Mesenchymal stem cell (in vitro differentiated cells and primary cell): ENCODE results near the gene FMOD.
A peak's percentile ranks its signal among the peaks of the same experiment; 100 is the strongest.

Experiments used
- DNase-seq: peaks from one replicate; pipeline ENCODE4 v3.0.0-alpha.2; 2013
- H2AFZ ChIP-seq: one replicate; pipeline ENCODE4 v1.6.1; 2013; ENCODE audit warnings: low read depth, mild to moderate bottlenecking, control low read depth, inconsistent platforms, low read length, moderate library complexity
- H2AK5ac ChIP-seq: 2 replicates; pipeline ENCODE4 v1.6.1; 2013; ENCODE audit warnings: low read length, moderate library complexity, mild to moderate bottlenecking, inconsistent platforms; ENCODE audit not compliant: severe bottlenecking
- H2BK120ac ChIP-seq: one replicate; pipeline ENCODE4 v1.6.1; 2013; ENCODE audit warnings: low read depth, mild to moderate bottlenecking, inconsistent platforms, low read length, moderate library complexity
- H2BK12ac ChIP-seq, 2 experiments: one replicate each; pipeline ENCODE4 v1.6.1; 2013; ENCODE audit warnings: inconsistent platforms in 2 of 2, low read length in 2 of 2, mild to moderate bottlenecking in 2 of 2, moderate library complexity in 2 of 2, control low read depth in 1 of 2
- H2BK15ac ChIP-seq: one replicate; pipeline ENCODE4 v1.6.1; 2013; ENCODE audit warnings: mild to moderate bottlenecking, low read depth, inconsistent platforms; ENCODE audit not compliant: poor library complexity, severe bottlenecking
- H2BK5ac ChIP-seq: 2 replicates; pipeline ENCODE4 v1.6.1; 2013; ENCODE audit warnings: low read depth, mild to moderate bottlenecking, low read length, control low read depth, inconsistent platforms; ENCODE audit not compliant: poor library complexity, severe bottlenecking
- H3K14ac ChIP-seq, 2 experiments: one replicate each; pipeline ENCODE4 v1.6.1; 2013; ENCODE audit warnings: inconsistent platforms in 2 of 2, low read length in 2 of 2, control low read depth in 1 of 2, mild to moderate bottlenecking in 1 of 2, moderate library complexity in 1 of 2
- H3K18ac ChIP-seq, 2 experiments: one replicate each; pipeline ENCODE4 v1.6.1; 2013; ENCODE audit warnings: inconsistent platforms in 2 of 2, low read length in 2 of 2, control low read depth in 1 of 2, low read depth in 1 of 2, mild to moderate bottlenecking in 1 of 2
- H3K23ac ChIP-seq, 2 experiments: one replicate each; pipeline ENCODE4 v1.6.1; 2013; ENCODE audit warnings: inconsistent platforms in 2 of 2, low read length in 2 of 2, mild to moderate bottlenecking in 2 of 2, moderate library complexity in 2 of 2, control low read depth in 1 of 2
- H3K27ac ChIP-seq: 2 replicates; pipeline ENCODE4 v1.5.1; 2013; ENCODE audit warnings: mild to moderate bottlenecking, moderate library complexity, low read length, control low read depth, inconsistent platforms; ENCODE audit not compliant: poor library complexity, severe bottlenecking
- H3K27me3 ChIP-seq, 2 experiments: 2 replicates each; pipeline versions ENCODE4 v1.6.1 to v1.7.0; 2013; ENCODE audit warnings: low read length in 2 of 2, mild to moderate bottlenecking in 2 of 2, moderate library complexity in 2 of 2, control low read depth in 1 of 2, inconsistent platforms in 1 of 2; ENCODE audit not compliant: control insufficient read depth in 1 of 2, insufficient read depth in 1 of 2
- H3K36me3 ChIP-seq, 2 experiments: 2 replicates each; pipeline versions ENCODE4 v1.6.1 to v1.7.0; 2013; ENCODE audit warnings: low read length in 2 of 2, control low read depth in 1 of 2, inconsistent platforms in 1 of 2, low read depth in 1 of 2, mild to moderate bottlenecking in 1 of 2; ENCODE audit not compliant: insufficient read depth in 2 of 2, control insufficient read depth in 1 of 2
- H3K4ac ChIP-seq, 2 experiments: one replicate each; pipeline ENCODE4 v1.6.1; 2013; ENCODE audit warnings: inconsistent platforms in 2 of 2, low read length in 2 of 2, mild to moderate bottlenecking in 2 of 2, moderate library complexity in 2 of 2, control low read depth in 1 of 2, low read depth in 1 of 2
- H3K4me1 ChIP-seq: 2 replicates; pipeline ENCODE4 v1.6.1; 2013; ENCODE audit warnings: low read depth, low read length, control low read depth; ENCODE audit not compliant: control insufficient read depth, insufficient read depth
- H3K4me2 ChIP-seq: 2 replicates; pipeline ENCODE4 v1.6.1; 2013; ENCODE audit warnings: low read length, mild to moderate bottlenecking, inconsistent platforms; ENCODE audit not compliant: poor library complexity, severe bottlenecking
- H3K4me3 ChIP-seq, 2 experiments: 2 replicates each; pipeline versions ENCODE4 v1.5.1 to v1.7.0; 2013; ENCODE audit warnings: low read length in 2 of 2, mild to moderate bottlenecking in 2 of 2, control low read depth in 1 of 2, low read depth in 1 of 2; ENCODE audit not compliant: insufficient read depth in 1 of 2
- H3K79me1 ChIP-seq: replicated peaks from 2 replicates; pipeline ENCODE4 v1.6.1; 2013; ENCODE audit warnings: mild to moderate bottlenecking, control low read depth, low read length, inconsistent platforms; ENCODE audit not compliant: poor library complexity, severe bottlenecking
- H3K9ac ChIP-seq: 2 replicates; pipeline ENCODE4 v1.7.0; 2013; ENCODE audit warnings: mild to moderate bottlenecking, low read length, moderate library complexity
- H3K9me3 ChIP-seq: 2 replicates; pipeline ENCODE4 v1.7.0; 2013; ENCODE audit warnings: mild to moderate bottlenecking, low read length; ENCODE audit not compliant: control insufficient read depth
- H4K8ac ChIP-seq: one replicate; pipeline ENCODE4 v1.6.1; 2013; ENCODE audit warnings: inconsistent platforms, mild to moderate bottlenecking, low read length, moderate library complexity
- H4K91ac ChIP-seq: one replicate; pipeline ENCODE4 v1.6.1; 2013; ENCODE audit warnings: mild to moderate bottlenecking, low read length, inconsistent platforms
- WGBS: methylation state at CpG from one replicate; pipeline ENCODE4 v1.1.7; 2013; ENCODE audit warnings: mixed read lengths; 5-methylcytosine and 5-hydroxymethylcytosine counted together

Gene FMOD

GRCh38 chr1:203311368-203312301 is 39.3 kb downstream of the FMOD start:
- Histone ChIP-seq H3K4ac (no peak overlapping the region), H3K9me3 (no peaks in the 10 kb centered on the region), H3K14ac (no peak overlapping the region), H3K36me3 (peaks cover 16 to 36% of the 10 kb centered on the region in 2 experiments), H3K27me3 (peaks cover 0 to 5% of the 10 kb centered on the region in 2 experiments), H2BK12ac (no peak overlapping the region), H4K91ac (no peak overlapping the region), H2BK5ac (no peak overlapping the region), H3K4me1 (peaks cover 11% of the 10 kb centered on the region), H3K79me1 (peaks cover 20% of the 10 kb centered on the region), H3K4me3 (no peak overlapping the region), H3K27ac (no peak overlapping the region), H2AK5ac (no peak overlapping the region), H3K4me2 (no peak overlapping the region), H2BK15ac (no peak overlapping the region), H2AFZ (no peak overlapping the region), H3K23ac (no peak overlapping the region), H2BK120ac (no peak overlapping the region), H3K9ac (no peak overlapping the region), H3K18ac (no peak overlapping the region), H4K8ac (no peak overlapping the region)
- DNase-seq = peak; percentile 20
- 85% methylated on average over 3 of the region's 3 CpGs for WGBS

DNA sequence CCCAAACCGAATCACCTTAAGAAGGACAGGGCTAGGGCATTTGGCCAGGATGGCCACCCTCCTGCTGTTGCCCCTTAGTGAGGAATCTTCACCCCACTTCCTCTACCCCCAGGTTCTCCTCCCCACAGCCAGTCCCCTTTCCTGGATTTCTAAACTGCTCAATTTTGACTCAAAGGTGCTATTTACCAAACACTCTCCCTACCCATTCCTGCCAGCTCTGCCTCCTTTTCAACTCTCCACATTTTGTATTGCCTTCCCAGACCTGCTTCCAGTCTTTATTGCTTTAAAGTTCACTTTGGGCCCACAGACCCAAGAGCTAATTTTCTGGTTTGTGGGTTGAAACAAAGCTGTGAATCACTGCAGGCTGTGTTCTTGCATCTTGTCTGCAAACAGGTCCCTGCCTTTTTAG is 42.0 kb downstream of the FMOD start:
- Histone ChIP-seq H3K18ac (no peak overlapping the region), H2BK120ac (no peak overlapping the region), H3K27me3 (peaks cover 0 to 2% of the 10 kb centered on the region in 2 experiments), H4K91ac (no peak overlapping the region), H2AK5ac (no peak overlapping the region), H3K4me3 (no peak overlapping the region), H3K23ac (no peak overlapping the region), H2AFZ (no peak overlapping the region), H2BK5ac (no peak overlapping the region), H2BK15ac (no peak overlapping the region), H3K4me2 (no peak overlapping the region), H3K27ac (no peak overlapping the region), H2BK12ac (no peak overlapping the region), H3K9me3 (no peaks in the 10 kb centered on the region), H3K9ac (peak overlapping the region; percentile 32), H3K4ac (no peak overlapping the region), H3K14ac (no peak overlapping the region), H3K4me1 (peaks cover 16% of the 10 kb centered on the region), H3K36me3 (peaks cover 16 to 36% of the 10 kb centered on the region in 2 experiments), H4K8ac (no peak overlapping the region), H3K79me1 (peaks cover 20% of the 10 kb centered on the region)
- no peak for DNase-seq
- WGBS = 75% methylated on average over 1 of the region's 1 CpG

DNA sequence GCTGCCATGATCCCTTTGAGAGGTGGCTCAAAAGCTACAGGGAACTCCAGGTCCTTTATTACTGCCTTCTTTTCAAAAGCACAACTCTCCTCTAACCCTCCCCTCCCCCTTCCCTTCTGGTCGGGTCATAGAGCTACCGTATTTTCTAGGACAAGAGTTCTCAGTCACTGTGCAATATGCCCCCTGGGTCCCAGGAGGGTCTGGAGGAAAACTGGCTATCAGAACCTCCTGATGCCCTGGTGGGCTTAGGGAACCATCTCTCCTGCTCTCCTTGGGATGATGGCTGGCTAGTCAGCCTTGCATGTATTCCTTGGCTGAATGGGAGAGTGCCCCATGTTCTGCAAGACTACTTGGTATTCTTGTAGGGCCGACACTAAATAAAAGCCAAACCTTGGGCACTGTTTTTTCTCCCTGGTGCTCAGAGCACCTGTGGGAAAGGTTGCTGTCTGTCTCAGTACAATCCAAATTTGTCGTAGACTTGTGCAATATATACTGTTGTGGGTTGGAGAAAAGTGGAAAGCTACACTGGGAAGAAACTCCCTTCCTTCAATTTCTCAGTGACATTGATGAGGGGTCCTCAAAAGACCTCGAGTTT is 42.5 kb downstream of the FMOD start:
- Histone ChIP-seq H4K91ac (no peak overlapping the region), H3K79me1 (peaks cover 20% of the 10 kb centered on the region), H2BK12ac (no peak overlapping the region), H2AK5ac (no peak overlapping the region), H2AFZ (no peak overlapping the region), H3K9ac (peak overlapping the region; percentile 91), H3K9me3 (no peaks in the 10 kb centered on the region), H2BK5ac (no peak overlapping the region), H3K18ac (no peak overlapping the region), H3K14ac (no peak overlapping the region), H3K23ac (no peak overlapping the region), H3K4me3 (no peak overlapping the region), H3K4ac (no peak overlapping the region), H2BK120ac (no peak overlapping the region), H2BK15ac (no peak overlapping the region), H3K36me3 (peaks cover 16 to 36% of the 10 kb centered on the region in 2 experiments), H3K27ac (no peak overlapping the region), H3K4me2 (no peak overlapping the region), H4K8ac (no peak overlapping the region), H3K4me1 (peaks cover 16% of the 10 kb centered on the region), H3K27me3 (peaks cover 0 to 7% of the 10 kb centered on the region in 2 experiments)
- DNase-seq = no peak
- WGBS = 61% methylated on average over 5 of the region's 5 CpGs

DNA sequence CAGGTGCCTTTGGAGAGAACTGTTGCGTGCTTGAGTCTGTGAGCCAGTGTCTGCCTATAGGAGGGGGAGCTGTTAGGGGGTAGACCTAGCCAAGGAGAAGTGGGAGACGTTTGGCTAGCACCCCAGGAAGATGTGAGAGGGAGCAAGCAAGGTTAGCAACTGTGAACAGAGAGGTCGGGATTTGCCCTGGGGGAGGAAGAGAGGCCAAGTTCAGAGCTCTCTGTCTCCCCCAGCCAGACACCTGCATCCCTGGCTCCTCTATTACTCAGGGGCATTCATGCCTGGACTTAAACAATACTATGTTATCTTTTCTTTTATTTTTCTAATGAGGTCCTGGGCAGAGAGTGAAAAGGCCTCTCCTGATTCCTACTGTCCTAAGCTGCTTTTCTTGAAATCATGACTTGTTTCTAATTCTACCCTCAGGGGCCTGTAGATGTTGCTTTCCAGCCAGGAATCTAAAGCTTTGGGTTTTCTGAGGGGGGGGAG is 43.2 kb downstream of the FMOD start:
- Histone ChIP-seq H3K9ac (peak overlapping the region; percentile 91), H3K9me3 (no peaks in the 10 kb centered on the region), H3K4me1 (peaks cover 16% of the 10 kb centered on the region), H2BK120ac (no peak overlapping the region), H2BK12ac (no peak overlapping the region), H2AK5ac (no peak overlapping the region), H3K4me3 (peak overlapping the region in 1 of 2 experiments; percentile 48), H3K79me1 (peaks cover 20% of the 10 kb centered on the region), H3K23ac (peak overlapping the region in 1 of 2 experiments; percentile 37), H2BK5ac (no peak overlapping the region), H3K18ac (no peak overlapping the region), H3K14ac (no peak overlapping the region), H2BK15ac (no peak overlapping the region), H2AFZ (no peak overlapping the region), H3K27me3 (peaks cover 0 to 9% of the 10 kb centered on the region in 2 experiments), H3K4ac (no peak overlapping the region), H3K27ac (no peak overlapping the region), H4K91ac (no peak overlapping the region), H3K36me3 (peaks cover 16 to 36% of the 10 kb centered on the region in 2 experiments), H4K8ac (no peak overlapping the region), H3K4me2 (peak overlapping the region; percentile 64)
- 68% methylated on average over 3 of the region's 3 CpGs for WGBS
- no peak for DNase-seq
